GM12878 (cell line): Measurements from ENCODE around the gene ASB2. TPM values are rescaled to one million over a fixed set of nuclear protein-coding genes. Genes with fewer than 3 reads are reported as not detected.

Source experiments
- ATAC-seq: fragments of 200-7000 bp; cut with Tn5 transposase; 3 replicates; pipeline ENCODE4 v1.9.1; 2020; ENCODE audit warnings: mild to moderate bottlenecking, moderate library complexity
- BruUV-seq: library from RNA; stranded (reverse); fragments of 400-500 nt; replicated peaks from 2 replicates; lab custom pipeline; 2021; lab: Mats Ljungman, UMichigan
- CTCF ChIA-PET: fragments of 300-600 bp; sonication (Branson Sonifier 250); formaldehyde crosslinking; extraction: SDS; loops from one replicate; lab custom pipeline; 2021; ENCODE audit warnings: inconsistent platforms; lab: Yijun Ruan, JAX
- POLR2A ChIA-PET: fragments of 350-600 bp; formaldehyde crosslinking; extraction: SDS; loops from one replicate; lab custom pipeline; 2021; ENCODE audit warnings: inconsistent platforms; lab: Charles Lee
- RAD21 ChIA-PET: fragments of 300-600 bp; sonication (Branson Sonifier 250); formaldehyde crosslinking; loops from one replicate; lab custom pipeline; 2023; ENCODE audit warnings: antibody characterized with exemption; ENCODE audit not compliant: unreplicated experiment; lab: Charles Lee
- SMC1A ChIA-PET: fragments of 300-600 bp; sonication (Branson Sonifier 250); formaldehyde crosslinking; loops from one replicate; lab custom pipeline; 2023; ENCODE audit not compliant: unreplicated experiment, uncharacterized antibody; lab: Charles Lee
- DNase-seq: peaks from one replicate; pipeline ENCODE4 v3.0.0-alpha.2; 2011; ENCODE audit warnings: low read depth, low spot score
- FAIRE-seq: peaks from 3 replicates; lab custom pipeline; 2011; peaks lifted over from hg19 to GRCh38; lab: Jason Lieb, UNC
- H2AFZ ChIP-seq: 2 replicates; pipeline ENCODE4 v1.6.0; 2011; ENCODE audit warnings: low read depth, low read length, control low read depth; ENCODE audit not compliant: control insufficient read depth
- H3K27ac ChIP-seq: 2 replicates; pipeline ENCODE4 v1.5.1; 2011; ENCODE audit warnings: control low read depth; ENCODE audit not compliant: control insufficient read depth, insufficient read depth
- H3K27me3 ChIP-seq, 2 experiments: replicated peaks in 1 of 2; 2 replicates each; pipeline versions ENCODE4 v1.6.0 to v1.6.1; 2011; ENCODE audit warnings: low read length in 1 of 2; ENCODE audit not compliant: control insufficient read depth in 2 of 2, insufficient read depth in 2 of 2
- H3K36me3 ChIP-seq, 2 experiments: 2 replicates each; pipeline ENCODE4 v1.5.1; 2011; ENCODE audit warnings: low read length in 1 of 2; ENCODE audit not compliant: control insufficient read depth in 2 of 2, insufficient read depth in 2 of 2
- H3K4me1 ChIP-seq: 2 replicates; pipeline ENCODE4 v1.6.1; 2011; ENCODE audit warnings: mild to moderate bottlenecking, low read length, moderate library complexity, mixed read lengths; ENCODE audit not compliant: control insufficient read depth, insufficient read depth
- H3K4me2 ChIP-seq: 2 replicates; pipeline ENCODE4 v1.6.0; 2011; ENCODE audit warnings: control low read depth; ENCODE audit not compliant: control insufficient read depth, insufficient read depth
- H3K4me3 ChIP-seq: fragments of 200-600 bp; sonication (generic); 2 replicates; pipeline ENCODE4 v1.5.1; 2016
- H3K79me2 ChIP-seq: 2 replicates; pipeline ENCODE4 v1.6.0; 2011; ENCODE audit warnings: low read length; ENCODE audit not compliant: control insufficient read depth, insufficient read depth
- H3K9ac ChIP-seq: 2 replicates; pipeline ENCODE4 v1.8.0; 2011; ENCODE audit warnings: low read length, control low read depth, mixed read lengths; ENCODE audit not compliant: control insufficient read depth, insufficient read depth
- H3K9me3 ChIP-seq: replicated peaks from 3 replicates; pipeline ENCODE4 v1.5.1; 2011; ENCODE audit warnings: mild to moderate bottlenecking, low read length; ENCODE audit not compliant: control insufficient read depth, insufficient read depth
- H4K20me1 ChIP-seq: 2 replicates; pipeline ENCODE4 v1.6.0; 2011; ENCODE audit not compliant: control insufficient read depth, insufficient read depth
- CREM ChIP-seq: IDR thresholded peaks from 2 replicates; pipeline ENCODE4 v1.6.1; 2014; ENCODE audit warnings: antibody characterized with exemption, low read depth
- FOS ChIP-seq: IDR thresholded peaks from 3 replicates; pipeline ENCODE4 v1.6.1; 2011; ENCODE audit warnings: borderline replicate concordance; ENCODE audit not compliant: insufficient read length; ENCODE audit errors: extremely low read depth
- GABPA ChIP-seq: IDR thresholded peaks from 2 replicates; pipeline ENCODE4 v1.6.1; 2014; ENCODE audit warnings: antibody characterized with exemption, low read depth, mild to moderate bottlenecking, inconsistent platforms
- MAX ChIP-seq: IDR thresholded peaks from 2 replicates; pipeline ENCODE4 v1.6.1; 2012; ENCODE audit warnings: low read depth, low read length, improper control_type of control experiment
- POU2F2 ChIP-seq: IDR thresholded peaks from 3 replicates; pipeline ENCODE4 v1.6.1; 2011; ENCODE audit warnings: low read depth, mild to moderate bottlenecking, low read length, borderline replicate concordance
- RAD51 ChIP-seq: fragments of 450-650 bp; IDR thresholded peaks from 2 replicates; pipeline ENCODE4 v1.6.1; 2016; ENCODE audit warnings: moderate library complexity, mild to moderate bottlenecking, inconsistent platforms
- RUNX3 ChIP-seq: IDR thresholded peaks from 2 replicates; pipeline ENCODE4 v1.6.1; 2012; ENCODE audit warnings: low read length, inconsistent platforms
- WGBS: methylation state at CpG from one replicate; pipeline ENCODE4 v1.1.6; 2016; ENCODE audit warnings: low lambda C conversion rate; ENCODE audit not compliant: insufficient replicate concordance, insufficient coverage; ENCODE audit errors: missing lambda C conversion rate; 5-methylcytosine and 5-hydroxymethylcytosine counted together
- in situ Hi-C: fragments of 300-500 bp; cut with MboI; formaldehyde crosslinking; loops from 9 replicates; pipeline ENCODE4 v1.14.3; 2018; ENCODE audit warnings: mixed read lengths
- intact Hi-C: fragments of 100-400 bp; cut with micrococcal nuclease; formaldehyde crosslinking; loops from one replicate; pipeline ENCODE4 v1.14.2; 2022; ENCODE audit not compliant: unreplicated experiment
- microRNA-seq: library from miRNA; unstranded; fragments of <30 nt; microRNA quantifications from one replicate; pipeline ENCODE4, GENCODE V29; 2018
- polyA plus RNA-seq, 11 experiments: library from polyadenylated mRNA; depleted of rRNA in 4 of 11; unstranded in 6 of 11; stranded (reverse) in 5 of 11; fragments of >200 nt; fragmentation: Nextera tagmentation in 4 of 11; fragmentation: Illumina TruSeq in 1 of 11; extraction: Ambion mirVana in 4 of 11; extraction: Trizol in 1 of 11; gene quantifications; 1 replicate in 1 of 11; 2 replicates in 10 of 11; pipeline versions ENCODE4 v1.2.1 to v1.2.3, GENCODE V29; 2011 to 2016; ENCODE audit warnings: inconsistent platforms in 2 of 11, missing spikeins in 2 of 11, low read depth in 1 of 11
- small RNA-seq: library from RNA; depleted of rRNA; stranded (forward); fragments of <200 nt; gene quantifications from one replicate; pipeline ENCODE3, GENCODE V24; 2014
- total RNA-seq, 4 experiments: library from RNA; depleted of rRNA in 3 of 4; stranded (reverse); fragments of >200 nt in 3 of 4; fragmentation: Illumina TruSeq in 1 of 4; extraction: Trizol in 1 of 4; gene quantifications; 2 replicates each; pipeline versions ENCODE4 v1.2.1 to v1.2.3, GENCODE V29; 2013 to 2021

The ASB2 gene
- total and polyA plus RNA-seq, 10 of the 15 experiments (the other 5 are each of a cell fraction or from before 2014, with no cell fraction given): 3.0 to 54.8 (median 33.5) TPM

- Histone ChIP-seq H3K4me2 (no peak overlapping the region), H3K4me1 (no peaks in the 10 kb centered on the region), H3K4me3 (no peak overlapping the region), H3K9ac (no peak overlapping the region), H3K27ac (no peak overlapping the region), H3K79me2 (no peaks in the 10 kb centered on the region), H3K27me3 (peaks cover 6 to 9% of the 10 kb centered on the region in 2 experiments), H3K36me3 (no peaks in the 10 kb centered on the region), H3K9me3 (no peaks in the 10 kb centered on the region), H4K20me1 (no peaks in the 10 kb centered on the region), H2AFZ (no peak overlapping the region)
- no peak for FAIRE-seq
- ChIA-PET CTCF (interaction anchor here (0.6 to 1.1 kb wide), 4 partner anchors 192 to 235 kb away, joined by 3 to 4 read pairs (median 4); partner anchors contain the start of genes DDX24 and IFI27L1), SMC1A (interaction anchor here (1.4 kb wide), 1 partner anchor 8 kb away, joined by 3 read pairs; no protein-coding TSS in a partner anchor), POLR2A (no interaction called here), RAD21 (no interaction called here)
- WGBS: 10% methylated on average over 12 of the region's 12 CpGs
- DNase-seq: no peak
- no peak for ATAC-seq
- BruUV-seq: no TSS peak
- in situ Hi-C loops (no loop called here), intact Hi-C loops (no loop called here)
- no peak for TF ChIP-seq MAX
- TF ChIP-seq CREM: no peak
These were observed 87.4 kb downstream of the ASB2 start for GRCh38 chr14:93888995-93889394.

GRCh38 chr14:93884950-93885349 is 91.4 kb downstream of the ASB2 start:
- intact Hi-C loops: no loop called here
- no peaks in the 10 kb centered on the region for H3K4me1 ChIP-seq
- RAD21 ChIA-PET: no interaction called here
- H3K27me3 ChIP-seq: peaks cover 3 to 5% of the 10 kb centered on the region in 2 experiments; a peak in 3 of 4 replicates
- H3K9me3 ChIP-seq: no peaks in the 10 kb centered on the region; the same call in 2 of the 3 replicates
- no peaks in the 10 kb centered on the region for H3K79me2 ChIP-seq
- H3K4me2 ChIP-seq: no peak overlapping the region
- in situ Hi-C loops: no loop called here
- BruUV-seq: no TSS peak
- DNase-seq: no peak
- no peak for ATAC-seq
- no peak overlapping the region for H3K4me3 ChIP-seq
- CTCF ChIA-PET: no interaction called here
- peak; percentile 32 for TF ChIP-seq RUNX3
- TF ChIP-seq GABPA: no peak
- no peak for TF ChIP-seq POU2F2
- TF ChIP-seq FOS: no peak
- no peak for TF ChIP-seq RAD51
- no peaks in the 10 kb centered on the region for H4K20me1 ChIP-seq
- FAIRE-seq: no peak
- H3K36me3 ChIP-seq: no peaks in the 10 kb centered on the region
- SMC1A ChIA-PET: interaction anchor here (0.6 kb wide), 1 partner anchor 315 kb away, joined by 3 read pairs; no protein-coding TSS in a partner anchor
- POLR2A ChIA-PET: no interaction called here
- no peak overlapping the region for H3K27ac ChIP-seq
- no peak overlapping the region for H3K9ac ChIP-seq
- WGBS: 0% methylated on average over 1 of the region's 1 CpG
- no peak overlapping the region for H2AFZ ChIP-seq

Small RNA genes lying within 50 kb of the gene (microRNA-seq; reads per million reads assigned to microRNA genes)
- gene MIR4506: not detected

Small RNA genes lying within 50 kb of the gene (small RNA-seq; reads per million reads assigned to genes)
- gene MIR4506: 0.12 reads per million

Other genes with a start within 250 kb of the ASB2 start
Only the 7 nearest of the 9 such genes appear.
- not detected in 2 replicates for gene FAM181A, start 49.2 kb downstream of the ASB2 start, total RNA-seq (2014; rRNA removed)
- not detected in 2 replicates for gene FAM181A, start 49.2 kb downstream of the ASB2 start, total RNA-seq (2014; rRNA removed; fragmentation: Illumina TruSeq; extraction: Trizol)
- gene FAM181A, start 49.2 kb downstream of the ASB2 start, total RNA-seq (2021): not detected in 2 replicates
- gene FAM181A, start 49.2 kb downstream of the ASB2 start, polyA plus RNA-seq (2011; rRNA removed): not detected in 2 replicates
- not detected in 2 replicates for gene FAM181A, start 49.2 kb downstream of the ASB2 start, polyA plus RNA-seq (2014; fragmentation: Illumina TruSeq; extraction: Trizol)
- not detected for gene FAM181A, start 49.2 kb downstream of the ASB2 start, polyA plus RNA-seq (2014; fragmentation: Nextera tagmentation; extraction: Ambion mirVana)
- gene FAM181A, start 49.2 kb downstream of the ASB2 start, polyA plus RNA-seq (2014; rRNA removed): not detected in 2 replicates
- not detected for gene FAM181A, start 49.2 kb downstream of the ASB2 start, polyA plus RNA-seq (2016; fragmentation: Nextera tagmentation; extraction: Ambion mirVana)
- not detected in 2 replicates for gene CCDC197, start 20.7 kb upstream of the ASB2 start, total RNA-seq (2014; rRNA removed)
- not detected in 2 replicates for gene CCDC197, start 20.7 kb upstream of the ASB2 start, total RNA-seq (2014; rRNA removed; fragmentation: Illumina TruSeq; extraction: Trizol)
- not detected in 2 replicates for gene CCDC197, start 20.7 kb upstream of the ASB2 start, total RNA-seq (2021)
- 0.12 and 0.16 TPM in 2 replicates for gene CCDC197, start 20.7 kb upstream of the ASB2 start, polyA plus RNA-seq (2011; rRNA removed)
- gene CCDC197, start 20.7 kb upstream of the ASB2 start, polyA plus RNA-seq (2014; fragmentation: Illumina TruSeq; extraction: Trizol): not detected in 2 replicates
- not detected for gene CCDC197, start 20.7 kb upstream of the ASB2 start, polyA plus RNA-seq (2014; fragmentation: Nextera tagmentation; extraction: Ambion mirVana)
- gene CCDC197, start 20.7 kb upstream of the ASB2 start, polyA plus RNA-seq (2014; rRNA removed): not detected in 2 replicates
- not detected for gene CCDC197, start 20.7 kb upstream of the ASB2 start, polyA plus RNA-seq (2016; fragmentation: Nextera tagmentation; extraction: Ambion mirVana)
- 0.49 and 0.56 TPM in 2 replicates for gene OTUB2, start 49.8 kb upstream of the ASB2 start, total RNA-seq (2014; rRNA removed)
- gene OTUB2, start 49.8 kb upstream of the ASB2 start, total RNA-seq (2014; rRNA removed; fragmentation: Illumina TruSeq; extraction: Trizol): 0.40 and 0.46 TPM in 2 replicates
- 0.46 and 0.77 TPM in 2 replicates for gene OTUB2, start 49.8 kb upstream of the ASB2 start, total RNA-seq (2021)
- gene OTUB2, start 49.8 kb upstream of the ASB2 start, polyA plus RNA-seq (2011; rRNA removed): 0.36 and 0.48 TPM in 2 replicates
- gene OTUB2, start 49.8 kb upstream of the ASB2 start, polyA plus RNA-seq (2014; fragmentation: Illumina TruSeq; extraction: Trizol): 0.41 and 0.47 TPM in 2 replicates
- under 1 TPM; 0.05 to 0.18 TPM for gene OTUB2, start 49.8 kb upstream of the ASB2 start, polyA plus RNA-seq (2014; fragmentation: Nextera tagmentation; extraction: Ambion mirVana)
- gene OTUB2, start 49.8 kb upstream of the ASB2 start, polyA plus RNA-seq (2014; rRNA removed): 0.26 and 0.49 TPM in 2 replicates
- gene OTUB2, start 49.8 kb upstream of the ASB2 start, polyA plus RNA-seq (2016; fragmentation: Nextera tagmentation; extraction: Ambion mirVana): under 1 TPM; 0.25 to 0.82 TPM
- gene DDX24, start 104.6 kb upstream of the ASB2 start, total RNA-seq (2014; rRNA removed): 143 and 161 TPM in 2 replicates
- 159 and 183 TPM in 2 replicates for gene DDX24, start 104.6 kb upstream of the ASB2 start, total RNA-seq (2014; rRNA removed; fragmentation: Illumina TruSeq; extraction: Trizol)
- 179 and 186 TPM in 2 replicates for gene DDX24, start 104.6 kb upstream of the ASB2 start, total RNA-seq (2021)
- gene DDX24, start 104.6 kb upstream of the ASB2 start, polyA plus RNA-seq (2011; rRNA removed): 216 and 229 TPM in 2 replicates
- 266 and 322 TPM in 2 replicates for gene DDX24, start 104.6 kb upstream of the ASB2 start, polyA plus RNA-seq (2014; fragmentation: Illumina TruSeq; extraction: Trizol)
- 100 to 1,000 TPM; 137 to 176 TPM for gene DDX24, start 104.6 kb upstream of the ASB2 start, polyA plus RNA-seq (2014; fragmentation: Nextera tagmentation; extraction: Ambion mirVana)
- 142 and 153 TPM in 2 replicates for gene DDX24, start 104.6 kb upstream of the ASB2 start, polyA plus RNA-seq (2014; rRNA removed)
- 100 to 1,000 TPM; 208 to 216 TPM for gene DDX24, start 104.6 kb upstream of the ASB2 start, polyA plus RNA-seq (2016; fragmentation: Nextera tagmentation; extraction: Ambion mirVana)
- gene IFI27L1, start 104.7 kb upstream of the ASB2 start, total RNA-seq (2014; rRNA removed): 22.0 and 29.9 TPM in 2 replicates
- gene IFI27L1, start 104.7 kb upstream of the ASB2 start, total RNA-seq (2014; rRNA removed; fragmentation: Illumina TruSeq; extraction: Trizol): 22.5 and 28.1 TPM in 2 replicates
- gene IFI27L1, start 104.7 kb upstream of the ASB2 start, total RNA-seq (2021): 34.7 TPM in 2 replicates
- gene IFI27L1, start 104.7 kb upstream of the ASB2 start, polyA plus RNA-seq (2011; rRNA removed): 17.5 and 22.1 TPM in 2 replicates
- 10.1 and 17.4 TPM in 2 replicates for gene IFI27L1, start 104.7 kb upstream of the ASB2 start, polyA plus RNA-seq (2014; fragmentation: Illumina TruSeq; extraction: Trizol)
- 10 to 100 TPM; 27.3 to 28.2 TPM for gene IFI27L1, start 104.7 kb upstream of the ASB2 start, polyA plus RNA-seq (2014; fragmentation: Nextera tagmentation; extraction: Ambion mirVana)
- gene IFI27L1, start 104.7 kb upstream of the ASB2 start, polyA plus RNA-seq (2014; rRNA removed): 28.0 and 33.0 TPM in 2 replicates
- 10 to 100 TPM; 34.3 to 38.8 TPM for gene IFI27L1, start 104.7 kb upstream of the ASB2 start, polyA plus RNA-seq (2016; fragmentation: Nextera tagmentation; extraction: Ambion mirVana)
- 1.6 TPM in 2 replicates for gene IFI27, start 134.2 kb upstream of the ASB2 start, total RNA-seq (2014; rRNA removed)
- 0.97 and 1.4 TPM in 2 replicates for gene IFI27, start 134.2 kb upstream of the ASB2 start, total RNA-seq (2014; rRNA removed; fragmentation: Illumina TruSeq; extraction: Trizol)
- gene IFI27, start 134.2 kb upstream of the ASB2 start, total RNA-seq (2021): 2.0 and 2.9 TPM in 2 replicates
- 31.3 and 45.5 TPM in 2 replicates for gene IFI27, start 134.2 kb upstream of the ASB2 start, polyA plus RNA-seq (2011; rRNA removed)
- gene IFI27, start 134.2 kb upstream of the ASB2 start, polyA plus RNA-seq (2014; fragmentation: Illumina TruSeq; extraction: Trizol): 1.1 and 1.5 TPM in 2 replicates
- 1 to 10 TPM; 3.7 to 4.7 TPM for gene IFI27, start 134.2 kb upstream of the ASB2 start, polyA plus RNA-seq (2014; fragmentation: Nextera tagmentation; extraction: Ambion mirVana)
- gene IFI27, start 134.2 kb upstream of the ASB2 start, polyA plus RNA-seq (2014; rRNA removed): 1.3 TPM in 2 replicates
- gene IFI27, start 134.2 kb upstream of the ASB2 start, polyA plus RNA-seq (2016; fragmentation: Nextera tagmentation; extraction: Ambion mirVana): 1 to 10 TPM; 3.8 to 5.2 TPM
- gene IFI27L2, start 153.0 kb upstream of the ASB2 start, total RNA-seq (2014; rRNA removed): 109 and 134 TPM in 2 replicates
- gene IFI27L2, start 153.0 kb upstream of the ASB2 start, total RNA-seq (2014; rRNA removed; fragmentation: Illumina TruSeq; extraction: Trizol): 46.9 and 54.2 TPM in 2 replicates
- 59.5 and 66.9 TPM in 2 replicates for gene IFI27L2, start 153.0 kb upstream of the ASB2 start, total RNA-seq (2021)
- 21.0 and 41.9 TPM in 2 replicates for gene IFI27L2, start 153.0 kb upstream of the ASB2 start, polyA plus RNA-seq (2011; rRNA removed)
- gene IFI27L2, start 153.0 kb upstream of the ASB2 start, polyA plus RNA-seq (2014; fragmentation: Illumina TruSeq; extraction: Trizol): 8.9 and 31.9 TPM in 2 replicates
- gene IFI27L2, start 153.0 kb upstream of the ASB2 start, polyA plus RNA-seq (2014; fragmentation: Nextera tagmentation; extraction: Ambion mirVana): 10 to 100 TPM; 26.6 to 61.2 TPM
- gene IFI27L2, start 153.0 kb upstream of the ASB2 start, polyA plus RNA-seq (2014; rRNA removed): 121 and 126 TPM in 2 replicates
- 10 to 100 TPM; 80.4 to 81.8 TPM for gene IFI27L2, start 153.0 kb upstream of the ASB2 start, polyA plus RNA-seq (2016; fragmentation: Nextera tagmentation; extraction: Ambion mirVana)